Measurements from ENCODE around the gene LRRN2.

DNA sequence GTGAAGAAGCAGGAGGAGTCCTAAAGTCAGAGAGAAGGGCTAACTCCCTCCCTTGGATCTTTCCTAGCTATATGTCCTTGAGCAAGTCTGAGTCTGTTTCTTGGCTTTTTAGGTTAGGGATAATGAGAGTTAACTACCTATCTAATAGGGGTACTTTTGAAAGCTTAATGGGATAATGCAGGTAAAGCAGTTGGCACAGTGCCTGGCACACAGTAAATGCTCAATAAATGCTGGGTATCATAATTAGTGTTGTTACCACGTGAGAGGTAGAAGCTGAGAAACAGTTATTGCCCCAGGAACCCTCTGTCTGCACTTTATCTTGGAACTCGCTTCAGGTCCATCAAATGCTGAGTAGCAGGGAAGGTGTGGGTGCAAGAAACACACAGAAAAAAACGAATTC, 5.5 kb downstream of the LRRN2 start:
- TF ChIP-seq ELF4 (IDR thresholded peaks at IDR 0.05): no peak
- no peak for TF ChIP-seq SP1 (IDR thresholded peaks at IDR 0.05)
